GM19035 (cell line): Measurements from ENCODE around the gene CGAS.
"Not testable (repeated sequence)": the region's sequence is repeated elsewhere in the genome, so short reads cannot be mapped to it uniquely, and the experiment has no call there.

ENCODE experiments used
- ATAC-seq: cut with Tn5 transposase; IDR thresholded peaks from one replicate; pipeline ENCODE4 v1.9.1; 2021; ENCODE audit not compliant: unreplicated experiment

CGAS gene

GRCh38 chr6:73400656-73401055 lies 51.4 kb downstream of the CGAS start:
- no peak for ATAC-seq

DNA sequence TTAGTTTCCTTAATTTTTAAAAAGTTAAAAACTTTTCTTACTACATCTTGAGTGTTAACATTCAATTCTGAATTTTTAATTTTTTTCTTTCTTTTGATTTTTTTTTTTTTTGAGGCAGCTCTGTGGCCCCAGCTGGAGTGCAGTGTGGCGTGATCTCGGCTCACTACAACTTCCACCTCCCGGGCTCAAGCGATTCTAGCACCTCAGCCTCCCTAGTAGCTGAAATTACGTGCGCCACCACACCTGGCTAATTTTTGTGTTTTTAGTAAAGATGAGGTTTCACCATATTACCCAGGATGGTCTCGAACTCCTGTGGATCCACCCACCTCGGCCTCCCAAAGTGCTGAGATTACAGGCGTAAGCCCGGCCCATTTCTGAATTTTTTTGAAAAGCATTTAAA lies 56.2 kb downstream of the CGAS start:
- no peak for ATAC-seq

- ATAC-seq, result no peak
Measured at GRCh38 chr6:73394577-73395354, 57.3 kb downstream of the CGAS start, which contains the start of gene DDX43. TSS of gene DDX43 (plus strand) at chr6:73394828. CDS start at chr6:73394906, 78 bp downstream.

DNA sequence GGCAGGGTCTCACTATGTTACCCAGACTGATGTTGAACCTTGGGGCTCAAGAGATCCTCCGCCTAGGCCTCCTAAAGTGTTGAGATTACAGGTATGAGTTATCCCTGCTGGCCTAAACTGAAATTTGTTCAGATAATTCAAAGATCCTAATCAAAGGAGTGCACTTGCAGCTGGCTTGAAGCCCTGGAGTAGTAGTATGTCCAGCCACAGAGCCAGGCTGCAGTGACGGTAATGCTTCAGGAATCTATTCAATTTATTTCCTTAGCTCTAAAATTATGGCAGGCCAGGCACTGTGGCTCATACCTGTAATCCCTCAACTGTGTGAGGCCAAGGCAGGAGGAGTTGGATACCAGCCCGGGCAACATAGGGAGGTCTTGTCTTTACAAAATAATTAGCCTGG lies 58.8 kb downstream of the CGAS start:
- ATAC-seq, result no peak

DNA sequence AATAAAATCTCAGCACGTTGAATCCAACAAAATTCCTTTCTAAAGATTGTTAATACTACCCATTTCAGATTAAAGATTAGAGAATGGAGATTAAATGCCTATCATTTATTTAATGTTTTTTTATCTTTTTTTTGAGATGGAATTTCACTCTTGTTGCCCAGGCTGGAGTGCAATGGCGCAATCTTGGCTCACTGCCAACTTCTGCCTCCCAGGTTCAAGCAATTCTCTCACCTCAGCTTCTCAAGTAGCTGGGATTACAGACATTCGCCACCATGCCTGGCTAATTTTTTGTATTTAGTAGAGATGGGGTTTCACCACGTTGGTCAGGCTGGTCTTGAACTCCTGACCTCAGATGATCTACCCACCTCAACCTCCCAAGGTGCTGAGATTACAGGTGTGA lies 59.9 kb downstream of the CGAS start:
- not testable (repeated sequence) for ATAC-seq

- ATAC-seq, result no peak
Measured at GRCh38 chr6:73391675-73392074, 60.4 kb downstream of the CGAS start.

- no peak for ATAC-seq
Measured at GRCh38 chr6:73389854-73390253, 62.2 kb downstream of the CGAS start.

- ATAC-seq, result peak; percentile 79
Measured at GRCh38 chr6:73388800-73389512, 63.1 kb downstream of the CGAS start.

GRCh38 chr6:73388433-73388799 lies 63.7 kb downstream of the CGAS start:
- ATAC-seq, result peak; percentile 22

DNA sequence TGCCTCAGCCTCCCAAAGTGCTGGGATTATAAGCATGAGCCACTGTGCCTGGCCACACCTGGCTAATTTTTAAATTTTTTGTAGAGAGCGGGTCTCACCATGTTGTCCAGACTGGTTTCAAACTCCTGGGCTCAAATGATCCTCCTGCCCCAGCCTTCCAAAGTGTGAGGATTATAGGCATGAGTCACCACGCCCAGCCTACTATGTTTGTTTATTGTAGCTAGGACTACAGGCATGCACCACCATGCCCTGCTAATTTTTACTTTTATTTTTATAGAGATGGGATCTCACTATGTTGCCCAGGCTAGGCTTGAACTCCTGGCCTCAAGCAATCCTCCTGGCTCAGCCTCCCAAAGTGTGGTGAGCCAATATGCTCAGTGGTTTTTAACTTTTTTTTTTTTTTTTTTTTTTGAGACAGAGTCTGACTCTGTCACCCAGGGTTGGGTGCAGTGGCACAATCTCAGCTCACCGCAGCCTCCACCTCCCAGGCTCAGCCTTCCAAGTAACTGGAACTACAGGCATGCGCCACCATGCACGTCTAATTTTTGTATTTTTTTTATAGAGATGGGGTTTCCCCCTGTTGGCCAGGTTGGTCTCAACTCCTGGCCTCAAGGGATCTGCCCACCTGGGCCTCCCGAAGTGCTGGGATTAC lies 69.5 kb downstream of the CGAS start:
- ATAC-seq, result no peak

GRCh38 chr6:73381531-73381930 lies 70.6 kb downstream of the CGAS start:
- ATAC-seq, result not testable (repeated sequence)

DNA sequence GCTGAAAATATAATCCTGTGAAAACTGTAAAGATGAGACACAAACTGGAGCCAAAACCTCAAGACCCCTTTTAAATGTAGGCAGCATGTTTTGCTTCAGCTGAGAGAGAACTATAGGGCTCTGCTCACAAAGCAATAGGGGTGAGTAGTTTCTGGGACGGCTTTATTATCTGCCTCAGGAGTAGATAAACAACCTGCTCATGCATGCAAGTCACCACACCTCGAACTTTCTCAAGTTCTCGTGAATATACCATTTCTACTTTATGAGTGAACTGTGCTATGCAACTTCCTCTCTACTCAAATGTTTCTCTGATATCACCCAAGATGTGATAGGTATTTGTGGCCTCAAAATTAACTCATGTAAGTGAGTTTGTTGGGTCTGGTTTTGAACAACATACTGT lies 74.9 kb downstream of the CGAS start:
- no peak for ATAC-seq

- no peak for ATAC-seq
Measured at GRCh38 chr6:73375216-73375615, 76.9 kb downstream of the CGAS start.
